Superior temporal gyrus (tissue), 1 donor: Measurements from ENCODE around the gene HDHD3.
"Not testable (repeated sequence)": the region's sequence is repeated elsewhere in the genome, so short reads cannot be mapped to it uniquely, and the experiment has no call there.

ENCODE experiments used
- DNase-seq: peaks from one replicate; pipeline ENCODE4 v3.0.0-alpha.2; 2016; ENCODE audit errors: extremely low spot score

HDHD3 gene

DNA sequence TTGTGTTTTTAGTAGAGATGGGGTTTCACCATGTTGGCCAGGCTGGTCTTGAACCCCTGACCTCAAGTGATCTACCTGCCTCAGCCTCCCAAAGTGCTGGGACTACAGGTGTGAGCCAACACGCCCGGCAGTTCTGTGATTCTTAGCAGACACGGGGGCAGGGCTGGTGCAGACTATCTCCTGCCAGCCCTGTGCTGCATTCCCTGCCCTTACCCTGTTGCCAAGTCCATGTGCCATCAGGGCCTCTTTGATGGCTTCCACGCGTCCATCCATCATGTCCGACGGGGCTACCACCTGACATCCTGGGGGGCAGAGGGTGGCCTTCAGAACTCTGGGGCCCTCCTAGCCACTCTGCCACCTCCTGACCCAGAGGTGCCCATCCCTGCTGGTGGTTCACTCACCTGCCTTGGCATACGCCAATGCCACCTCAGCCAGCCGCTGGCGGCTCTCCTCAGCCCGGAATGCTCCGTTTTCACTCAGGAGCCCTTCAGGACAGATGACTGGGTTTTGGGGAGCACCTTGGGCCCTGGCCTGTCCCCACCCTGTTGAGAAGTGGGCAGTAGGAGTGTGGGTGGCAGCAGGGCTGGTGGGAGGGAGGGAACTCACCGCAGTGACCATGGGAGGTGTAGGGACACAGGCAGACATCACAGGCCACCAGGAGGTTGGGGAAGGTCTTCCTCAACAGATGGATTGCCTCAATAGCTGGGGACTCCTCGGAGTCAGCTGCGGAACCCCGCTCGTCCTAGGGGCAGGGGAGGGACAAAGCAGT is 13.6 kb upstream of the HDHD3 start:
- no peak for DNase-seq

DNA sequence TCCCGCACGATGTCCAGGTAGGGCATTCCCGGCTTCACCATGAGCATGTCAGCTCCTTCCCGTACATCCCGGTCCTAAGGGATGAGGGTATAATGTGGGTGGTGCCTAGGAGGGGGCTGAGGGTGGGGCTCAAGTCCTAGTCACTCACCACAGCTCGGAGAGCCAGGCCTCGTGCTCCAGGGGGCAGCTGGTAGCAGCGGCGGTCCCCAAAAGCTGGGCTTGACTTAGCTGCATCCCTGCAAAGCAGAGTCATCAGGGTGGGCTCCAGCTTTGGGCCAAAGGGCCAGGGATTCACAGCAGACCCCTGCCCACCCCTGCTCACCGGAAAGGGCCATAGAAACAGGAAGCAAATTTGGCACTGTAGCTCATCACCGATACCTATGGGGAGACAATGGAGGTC is 12.7 kb upstream of the HDHD3 start:
- no peak for DNase-seq

DNA sequence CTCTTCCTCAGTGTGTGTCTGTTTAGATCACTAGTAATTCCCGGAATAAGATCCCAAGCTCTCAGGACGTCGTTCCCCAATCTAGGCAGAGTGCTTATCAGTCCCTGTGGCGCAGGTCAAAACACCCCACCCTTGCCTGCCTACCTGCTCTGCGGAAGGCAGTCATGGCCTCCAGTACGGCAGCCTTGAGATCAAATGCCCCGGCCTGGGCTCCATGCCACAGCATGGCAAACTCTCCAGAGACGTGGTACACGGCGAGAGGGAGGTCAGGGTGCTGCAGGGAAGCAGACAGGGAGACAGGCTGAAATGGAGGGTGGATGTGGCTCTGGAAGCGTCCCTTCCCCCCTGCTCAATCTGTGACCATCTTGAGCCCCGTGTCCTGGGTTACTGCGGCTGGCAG is 12.0 kb upstream of the HDHD3 start:
- DNase-seq, result no peak

GRCh38 chr9:113387560-113388230 is 10.9 kb upstream of the HDHD3 start:
- no peak for DNase-seq

DNA sequence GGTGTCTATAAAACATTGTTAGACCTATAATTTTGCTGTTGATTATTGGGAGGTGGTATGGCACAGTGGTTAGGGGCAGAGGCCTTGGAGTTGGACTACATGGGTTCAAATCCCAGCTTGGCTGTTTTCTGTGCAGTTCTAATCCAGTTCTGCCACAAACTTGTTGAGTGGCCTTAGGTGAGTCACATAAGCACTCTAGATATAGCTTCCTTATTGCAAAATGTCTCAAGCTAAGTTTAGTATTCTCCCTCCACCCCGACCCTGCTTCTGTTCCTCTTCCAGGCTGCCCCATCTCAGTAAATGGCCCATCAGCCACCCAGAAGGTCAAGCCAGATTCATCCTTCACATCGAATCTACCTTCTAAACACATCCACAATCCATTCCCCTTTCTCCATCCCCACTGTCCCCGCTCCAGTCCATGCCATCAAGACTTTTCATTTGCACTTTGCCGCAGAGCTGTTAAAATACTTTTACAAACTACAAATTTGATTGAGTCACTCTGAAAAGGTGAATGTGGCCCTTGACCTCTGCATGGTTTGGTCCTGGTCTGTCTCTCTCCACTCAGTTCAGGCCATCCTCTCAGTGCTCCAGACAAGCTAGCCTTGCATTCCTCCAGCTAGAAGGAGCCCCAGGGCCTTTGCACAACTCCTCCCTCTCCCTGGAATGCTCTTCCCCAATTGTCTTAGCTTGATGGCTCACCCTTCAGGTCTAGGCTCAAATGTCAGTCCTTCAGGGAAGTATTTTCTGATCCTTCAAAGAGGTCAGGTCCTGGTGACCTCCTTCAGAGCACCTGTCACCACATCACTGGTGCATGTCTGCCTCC is 10.0 kb upstream of the HDHD3 start:
- no peak for DNase-seq

GRCh38 chr9:113381909-113382411 is 5.2 kb upstream of the HDHD3 start:
- DNase-seq, result no peak

DNA sequence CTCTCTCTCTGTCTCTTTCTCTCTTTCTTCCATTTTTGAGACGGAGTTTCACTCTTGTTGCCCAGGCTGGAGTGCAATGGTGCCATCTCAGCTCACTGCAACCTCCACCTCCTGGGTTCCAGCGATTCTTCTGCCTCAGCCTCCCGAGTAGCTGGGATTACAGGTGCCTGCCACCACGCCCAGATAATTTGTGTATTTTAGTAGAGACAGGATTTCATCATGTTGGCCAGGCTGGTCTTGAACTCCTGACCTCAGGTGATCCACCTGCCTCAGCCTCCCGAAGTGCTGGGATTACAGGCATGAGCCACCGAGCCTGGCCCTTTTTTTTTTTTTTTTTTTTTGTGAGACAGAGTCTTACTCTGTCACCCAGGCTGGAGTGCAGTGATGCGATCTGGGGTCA is 4.7 kb upstream of the HDHD3 start:
- DNase-seq, result not testable (repeated sequence)

DNA sequence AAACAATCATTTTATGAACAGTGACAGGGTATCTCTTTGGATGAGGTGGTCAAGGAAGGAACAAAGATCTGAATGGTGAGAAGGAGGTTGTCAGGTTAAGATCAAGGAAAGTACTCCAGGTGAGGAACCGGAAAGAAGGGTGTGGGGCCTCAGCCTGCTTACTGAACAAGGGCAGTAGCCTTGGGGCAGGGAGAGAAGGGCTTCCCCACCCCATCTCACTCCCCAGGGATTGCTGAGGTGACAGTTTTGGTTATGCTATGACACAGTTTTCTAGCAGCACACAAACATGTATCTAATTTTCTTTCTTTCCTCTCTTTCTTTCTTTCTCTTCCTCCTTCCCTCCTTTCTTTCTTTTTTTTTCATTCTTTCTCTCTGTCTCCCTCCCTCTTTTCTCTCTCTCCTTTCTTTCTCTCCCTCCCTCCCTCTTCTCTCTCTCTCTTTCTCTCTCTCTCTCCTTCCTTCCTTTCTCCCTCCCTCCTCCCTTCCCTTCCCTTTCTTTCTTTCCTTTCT is 4.1 kb upstream of the HDHD3 start:
- no peak for DNase-seq

GRCh38 chr9:113379829-113380210 is 3.0 kb upstream of the HDHD3 start:
- DNase-seq, result not testable (repeated sequence)

- DNase-seq, result not testable (repeated sequence)
Measured at GRCh38 chr9:113379094-113379828, 2.5 kb upstream of the HDHD3 start.

- no peak for DNase-seq
Measured at GRCh38 chr9:113375057-113376023, 1.4 kb downstream of the HDHD3 start.

- no peak for DNase-seq
Measured at GRCh38 chr9:113373676-113374392, 3.0 kb downstream of the HDHD3 start.

- no peak for DNase-seq
Measured at GRCh38 chr9:113373256-113373655, 3.5 kb downstream of the HDHD3 start.

GRCh38 chr9:113372059-113372458 is 4.7 kb downstream of the HDHD3 start:
- DNase-seq, result no peak

- no peak for DNase-seq
Measured at GRCh38 chr9:113370806-113371325, 5.9 kb downstream of the HDHD3 start.

DNA sequence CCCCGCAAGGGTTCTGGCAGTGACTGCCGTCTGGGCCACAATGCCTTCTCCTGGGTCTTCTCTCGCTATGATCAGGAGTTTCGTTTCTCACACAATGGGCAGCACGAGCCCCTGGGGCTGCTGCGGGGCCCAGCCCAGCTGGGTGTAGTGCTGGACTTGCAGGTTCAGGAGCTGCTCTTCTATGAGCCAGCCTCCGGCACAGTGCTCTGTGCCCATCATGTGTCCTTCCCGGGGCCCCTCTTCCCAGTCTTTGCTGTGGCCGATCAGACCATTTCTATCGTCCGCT is 7.0 kb downstream of the HDHD3 start:
- no peak for DNase-seq

GRCh38 chr9:113368982-113369854 is 7.6 kb downstream of the HDHD3 start:
- no peak for DNase-seq

DNA sequence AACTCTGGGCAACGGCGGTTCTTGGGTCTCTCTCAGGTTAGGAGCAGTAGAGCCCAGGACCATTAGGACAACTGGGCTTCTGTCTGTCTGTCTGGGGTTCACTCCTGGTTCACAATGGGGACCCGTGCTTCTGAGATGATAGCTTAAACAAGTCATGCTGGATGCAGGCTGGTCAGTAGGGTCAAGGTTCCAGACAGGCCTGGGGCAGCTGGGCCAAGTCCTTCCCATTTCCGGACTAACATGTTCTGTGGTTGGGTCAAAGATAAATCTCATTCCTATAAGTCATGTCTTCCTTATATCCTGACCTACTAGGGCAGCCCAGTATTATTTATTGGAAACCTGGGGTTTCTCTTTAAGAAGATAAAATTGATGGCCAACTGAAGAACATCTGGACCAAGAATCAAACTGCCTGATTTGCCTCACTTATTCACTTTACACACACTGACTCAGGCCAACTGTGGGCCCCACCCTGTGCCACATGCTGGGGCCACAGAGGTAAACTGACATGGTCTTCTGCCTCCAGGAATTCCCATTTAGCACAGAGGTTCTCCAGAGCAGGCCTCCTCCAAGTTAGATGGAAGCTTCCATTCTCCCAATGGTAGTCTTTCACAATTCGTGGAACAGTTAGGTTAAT is 8.3 kb downstream of the HDHD3 start:
- no peak for DNase-seq
